Karpas-422 (cell line): ENCODE data around the gene TSPAN6. TPM values are rescaled to one million over a fixed set of nuclear protein-coding genes. Genes with fewer than 3 reads are reported as not detected.

Source experiments
- DNase-seq: peaks from one replicate; pipeline ENCODE4 v3.0.0-alpha.2; 2015
- H2AFZ ChIP-seq: fragments of 200-600 bp; sonication (generic); 2 replicates; pipeline ENCODE4 v1.6.1; 2014; ENCODE audit warnings: antibody characterized with exemption, low read length, mixed read lengths
- H3K27ac ChIP-seq: fragments of 200-600 bp; sonication (generic); 2 replicates; pipeline ENCODE4 v1.5.1; 2014; ENCODE audit warnings: mild to moderate bottlenecking, low read length, moderate library complexity
- H3K27me3 ChIP-seq: fragments of 200-600 bp; sonication (generic); 2 replicates; pipeline ENCODE4 v1.6.1; 2014; ENCODE audit warnings: low read length, mixed read lengths
- H3K36me3 ChIP-seq: fragments of 200-600 bp; sonication (generic); 2 replicates; pipeline ENCODE4 v1.6.1; 2014; ENCODE audit warnings: low read length, mixed read lengths; ENCODE audit not compliant: insufficient read depth
- H3K4me1 ChIP-seq: fragments of 200-600 bp; sonication (generic); 2 replicates; pipeline ENCODE4 v1.6.1; 2014; ENCODE audit warnings: mild to moderate bottlenecking, low read length, mixed read lengths
- H3K4me2 ChIP-seq: fragments of 200-600 bp; sonication (generic); 2 replicates; pipeline ENCODE4 v1.6.1; 2014; ENCODE audit warnings: low read length, low read depth, mild to moderate bottlenecking; ENCODE audit not compliant: poor library complexity, severe bottlenecking
- H3K4me3 ChIP-seq: fragments of 200-600 bp; sonication (generic); 2 replicates; pipeline ENCODE4 v1.5.1; 2014; ENCODE audit warnings: mild to moderate bottlenecking, antibody characterized with exemption, low read length, mixed read lengths
- H3K79me2 ChIP-seq: fragments of 200-600 bp; sonication (generic); 2 replicates; pipeline ENCODE4 v1.6.1; 2014; ENCODE audit warnings: mild to moderate bottlenecking, low read length, mixed read lengths
- H3K9ac ChIP-seq: fragments of 200-600 bp; sonication (generic); 2 replicates; pipeline ENCODE4 v1.6.0; 2014; ENCODE audit warnings: low read length
- H3K9me2 ChIP-seq: fragments of 200-600 bp; sonication (generic), shearing (Covaris generic); replicated peaks from 2 replicates; pipeline ENCODE4 v1.6.0; 2014; ENCODE audit warnings: mild to moderate bottlenecking, low read length, moderate library complexity; ENCODE audit not compliant: insufficient read depth
- H3K9me3 ChIP-seq: fragments of 300-700, 200-600 bp; sonication (generic); 2 replicates; pipeline ENCODE4 v1.6.1; 2014; ENCODE audit warnings: low read length, mixed read lengths
- H4K20me1 ChIP-seq: fragments of 200-600 bp; sonication (generic); 2 replicates; pipeline ENCODE4 v1.6.1; 2014; ENCODE audit warnings: mild to moderate bottlenecking, antibody characterized with exemption, low read length, low read depth; ENCODE audit not compliant: insufficient read depth
- total RNA-seq: library from RNA; depleted of rRNA; stranded (reverse); fragments of >200 nt; shearing (Covaris generic); gene quantifications from 2 replicates; pipeline ENCODE4 v1.2.3, GENCODE V29; 2014; ENCODE audit warnings: low replicate concordance; rRNA removed

TSPAN6 gene, protein sequence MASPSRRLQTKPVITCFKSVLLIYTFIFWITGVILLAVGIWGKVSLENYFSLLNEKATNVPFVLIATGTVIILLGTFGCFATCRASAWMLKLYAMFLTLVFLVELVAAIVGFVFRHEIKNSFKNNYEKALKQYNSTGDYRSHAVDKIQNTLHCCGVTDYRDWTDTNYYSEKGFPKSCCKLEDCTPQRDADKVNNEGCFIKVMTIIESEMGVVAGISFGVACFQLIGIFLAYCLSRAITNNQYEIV
- total RNA-seq = not detected in 2 replicates

DNA sequence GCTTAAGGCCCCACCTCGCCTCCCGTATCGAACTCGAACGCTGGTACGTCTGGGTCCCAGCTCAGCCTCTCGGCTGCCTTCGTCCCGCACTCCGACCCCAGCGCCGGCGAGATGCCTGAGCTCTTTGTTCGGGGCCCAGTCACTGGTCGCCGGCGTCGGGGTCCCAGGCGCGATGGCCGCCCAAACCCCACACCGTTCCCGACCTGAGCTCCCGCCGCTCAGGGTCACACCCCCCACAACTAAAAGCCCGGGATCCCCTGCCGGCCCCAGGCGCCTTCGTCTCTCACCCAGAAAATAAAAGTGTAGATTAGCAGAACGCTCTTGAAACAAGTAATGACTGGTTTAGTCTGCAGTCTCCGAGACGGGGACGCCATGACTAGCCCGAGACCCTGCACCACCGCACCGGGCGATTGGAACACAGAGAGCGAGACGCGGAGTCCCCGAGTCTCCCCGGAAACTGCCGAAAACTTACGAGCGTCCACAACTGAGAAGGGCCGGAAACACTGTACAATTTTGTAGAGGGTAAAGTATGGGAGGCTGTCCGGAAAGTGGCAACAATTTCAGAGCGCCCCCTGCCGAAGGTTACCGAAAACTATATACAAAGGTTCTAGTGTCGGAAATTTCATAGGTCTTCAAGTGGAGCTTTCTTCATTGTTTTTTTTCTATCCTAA lies at the start of gene TSPAN6:
TSPAN6 (minus strand) TSS at position 486 of the 671 bp plus-strand sequence; CDS start at position 374, 112 bp downstream.
- no peaks in the 10 kb centered on the region for H4K20me1 ChIP-seq

DNA sequence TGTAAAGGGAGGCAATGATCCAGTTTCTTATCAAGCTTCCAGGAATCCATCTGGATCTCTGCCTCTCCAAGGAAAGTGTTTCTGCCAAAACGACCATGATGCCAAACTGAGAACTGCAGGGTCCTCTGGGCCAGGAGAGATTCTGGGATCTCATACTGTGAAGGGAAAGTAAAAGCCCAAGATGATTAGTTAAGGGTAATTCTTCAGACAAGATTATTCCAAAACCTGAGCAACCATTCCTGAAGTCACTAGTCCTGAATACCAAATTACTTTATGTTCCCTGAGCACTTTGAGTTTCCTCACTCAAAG lies 49.3 kb upstream of the TSPAN6 start:
- Histone ChIP-seq H3K27ac (no peak overlapping the region), H3K9ac (no peak overlapping the region), H3K4me1 (no peaks in the 10 kb centered on the region), H3K4me2 (no peak overlapping the region), H2AFZ (no peak overlapping the region), H3K4me3 (no peak overlapping the region), H4K20me1 (no peaks in the 10 kb centered on the region), H3K36me3 (no peaks in the 10 kb centered on the region), H3K27me3 (no peaks in the 10 kb centered on the region), H3K9me3 (no peaks in the 10 kb centered on the region), H3K9me2 (no peaks in the 10 kb centered on the region), H3K79me2 (no peaks in the 10 kb centered on the region)
- DNase-seq = no peak

More for the DNA sequence above, at the start of gene TSPAN6:
- DNase-seq = peak; percentile 46
- no peak within 1 kb of the TSS for H3K27ac ChIP-seq
- H3K27me3 ChIP-seq = no peaks in the 10 kb centered on the region
- H3K9ac ChIP-seq = no peak within 1 kb of the TSS
- no peaks in the 10 kb centered on the region for H3K79me2 ChIP-seq
- H2AFZ ChIP-seq = no peak within 1 kb of the TSS
- no peak within 1 kb of the TSS for H3K4me3 ChIP-seq
- H3K9me2 ChIP-seq = no peaks in the 10 kb centered on the region
- H3K4me1 ChIP-seq = no peaks in the 10 kb centered on the region
- H3K4me2 ChIP-seq = no peak within 1 kb of the TSS
- H3K9me3 ChIP-seq = no peaks in the 10 kb centered on the region
- no peaks in the 10 kb centered on the region for H3K36me3 ChIP-seq

DNA sequence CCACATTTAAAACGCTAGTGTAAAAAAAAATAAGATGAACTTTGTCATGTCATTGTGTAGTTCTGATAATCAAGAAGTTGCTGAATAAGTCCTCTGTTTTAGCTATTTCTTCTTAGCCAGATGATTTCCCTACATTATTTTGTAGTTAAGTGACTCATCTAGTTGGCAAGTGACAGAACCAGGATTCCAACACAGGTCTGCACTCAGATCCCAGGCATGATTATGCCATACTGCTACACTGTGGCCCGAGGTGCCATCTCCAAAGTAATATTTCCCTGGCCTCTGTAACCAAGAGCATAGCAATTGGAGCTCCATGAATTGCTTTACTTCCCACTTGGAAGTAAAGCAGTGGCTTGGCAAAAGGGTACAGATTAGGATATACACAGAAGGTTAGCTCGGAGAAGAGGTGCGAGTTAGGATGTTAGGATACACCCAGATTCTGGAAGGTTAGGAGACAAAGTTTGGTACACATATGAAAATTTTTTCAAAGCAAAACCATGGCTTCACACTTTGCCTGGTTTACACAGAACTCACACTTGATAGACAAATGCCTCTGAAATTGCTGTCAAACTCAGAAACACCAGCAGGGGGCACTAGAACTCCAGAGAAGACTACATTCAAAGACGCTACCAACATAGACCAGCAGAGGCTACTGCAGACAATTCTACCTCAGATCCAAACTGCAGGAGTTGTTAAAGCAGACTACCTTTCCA lies 48.8 kb upstream of the TSPAN6 start:
- no peaks in the 10 kb centered on the region for H4K20me1 ChIP-seq
- no peak overlapping the region for H3K9ac ChIP-seq
- no peaks in the 10 kb centered on the region for H3K9me3 ChIP-seq
- no peaks in the 10 kb centered on the region for H3K27me3 ChIP-seq
- no peaks in the 10 kb centered on the region for H3K4me1 ChIP-seq
- no peaks in the 10 kb centered on the region for H3K79me2 ChIP-seq
- H3K36me3 ChIP-seq = no peaks in the 10 kb centered on the region
- H3K4me2 ChIP-seq = no peak overlapping the region
- no peak overlapping the region for H2AFZ ChIP-seq
- DNase-seq = peak; percentile 94
- no peaks in the 10 kb centered on the region for H3K9me2 ChIP-seq
- no peak overlapping the region for H3K4me3 ChIP-seq
- H3K27ac ChIP-seq = no peak overlapping the region

DNA sequence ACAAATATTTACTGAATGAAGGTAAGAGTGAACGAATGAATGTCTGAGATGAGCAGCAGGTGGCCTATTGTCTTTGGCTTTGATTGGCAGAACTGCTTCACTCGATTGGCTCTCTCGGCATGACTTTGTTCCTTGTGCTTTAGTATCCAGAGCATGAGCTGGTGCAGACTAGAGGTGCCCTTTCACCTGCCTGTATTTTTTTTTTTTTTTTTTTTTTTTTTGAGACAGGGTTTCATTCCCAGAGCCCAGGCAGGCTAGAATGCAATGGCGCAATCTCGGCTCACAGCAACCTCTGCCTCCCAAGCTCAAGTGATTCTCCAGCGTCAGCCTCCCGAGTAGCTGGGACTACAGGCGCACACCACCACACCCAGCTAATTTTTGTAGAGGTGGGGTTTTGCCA lies 46.3 kb upstream of the TSPAN6 start:
- Histone ChIP-seq H3K9me2 (no peaks in the 10 kb centered on the region), H3K4me1 (no peaks in the 10 kb centered on the region), H3K79me2 (no peaks in the 10 kb centered on the region), H3K4me3 (no peak overlapping the region), H3K4me2 (no peak overlapping the region), H3K27me3 (no peaks in the 10 kb centered on the region), H3K9ac (no peak overlapping the region), H3K27ac (no peak overlapping the region), H2AFZ (no peak overlapping the region), H4K20me1 (no peaks in the 10 kb centered on the region), H3K36me3 (no peaks in the 10 kb centered on the region), H3K9me3 (no peaks in the 10 kb centered on the region)
- no peak for DNase-seq

DNA sequence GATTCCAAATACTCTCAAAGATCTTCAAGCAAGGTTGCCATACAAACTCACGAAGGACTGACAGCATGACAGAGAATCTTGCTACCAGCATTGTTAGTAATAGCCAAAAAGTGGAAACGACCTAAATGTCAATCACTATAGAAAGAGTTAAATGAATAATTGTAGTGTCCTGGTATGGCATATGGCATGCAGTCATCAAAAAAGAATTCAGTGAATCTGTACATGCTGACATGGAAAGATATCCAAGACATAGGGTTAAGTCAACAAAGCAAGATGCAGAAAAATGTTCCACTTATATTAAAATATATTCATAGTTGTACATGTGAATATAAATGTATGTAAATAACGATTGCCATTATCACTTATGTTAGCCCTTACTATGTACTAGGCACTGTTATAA lies 45.0 kb upstream of the TSPAN6 start:
- H3K36me3 ChIP-seq = no peaks in the 10 kb centered on the region
- H3K9ac ChIP-seq = no peak overlapping the region
- no peaks in the 10 kb centered on the region for H3K4me1 ChIP-seq
- H3K9me3 ChIP-seq = no peaks in the 10 kb centered on the region
- no peak for DNase-seq
- H3K4me3 ChIP-seq = no peak overlapping the region
- H3K27me3 ChIP-seq = no peaks in the 10 kb centered on the region
- H2AFZ ChIP-seq = no peak overlapping the region
- H3K4me2 ChIP-seq = no peak overlapping the region
- H3K27ac ChIP-seq = no peak overlapping the region
- no peaks in the 10 kb centered on the region for H4K20me1 ChIP-seq
- no peaks in the 10 kb centered on the region for H3K79me2 ChIP-seq
- no peaks in the 10 kb centered on the region for H3K9me2 ChIP-seq

DNA sequence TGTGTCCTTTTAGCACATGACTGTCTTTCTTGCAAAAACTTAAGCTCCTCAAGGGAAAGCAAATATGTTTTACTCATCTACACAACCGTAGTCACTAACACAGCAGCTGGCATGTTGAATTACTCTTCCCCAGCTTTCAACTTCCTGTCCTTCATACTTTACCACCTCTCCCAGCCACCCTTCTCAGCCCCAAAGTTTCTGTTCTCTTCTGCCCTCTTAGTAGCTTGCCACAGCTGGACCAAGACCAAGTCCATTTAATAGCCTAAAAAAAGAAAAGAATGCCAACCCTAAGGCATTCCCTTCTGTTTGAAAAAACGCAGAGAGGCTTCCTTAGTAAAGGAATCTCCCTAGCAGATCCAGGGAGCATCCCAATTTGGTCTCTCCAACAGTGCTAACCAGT lies 44.1 kb upstream of the TSPAN6 start:
- H3K79me2 ChIP-seq = no peaks in the 10 kb centered on the region
- H3K9ac ChIP-seq = no peak overlapping the region
- DNase-seq = no peak
- no peaks in the 10 kb centered on the region for H3K36me3 ChIP-seq
- H3K4me1 ChIP-seq = no peaks in the 10 kb centered on the region
- no peaks in the 10 kb centered on the region for H4K20me1 ChIP-seq
- no peak overlapping the region for H3K4me2 ChIP-seq
- H3K27ac ChIP-seq = no peak overlapping the region
- no peaks in the 10 kb centered on the region for H3K9me3 ChIP-seq
- H3K4me3 ChIP-seq = no peak overlapping the region
- no peaks in the 10 kb centered on the region for H3K27me3 ChIP-seq
- no peaks in the 10 kb centered on the region for H3K9me2 ChIP-seq
- H2AFZ ChIP-seq = no peak overlapping the region

DNA sequence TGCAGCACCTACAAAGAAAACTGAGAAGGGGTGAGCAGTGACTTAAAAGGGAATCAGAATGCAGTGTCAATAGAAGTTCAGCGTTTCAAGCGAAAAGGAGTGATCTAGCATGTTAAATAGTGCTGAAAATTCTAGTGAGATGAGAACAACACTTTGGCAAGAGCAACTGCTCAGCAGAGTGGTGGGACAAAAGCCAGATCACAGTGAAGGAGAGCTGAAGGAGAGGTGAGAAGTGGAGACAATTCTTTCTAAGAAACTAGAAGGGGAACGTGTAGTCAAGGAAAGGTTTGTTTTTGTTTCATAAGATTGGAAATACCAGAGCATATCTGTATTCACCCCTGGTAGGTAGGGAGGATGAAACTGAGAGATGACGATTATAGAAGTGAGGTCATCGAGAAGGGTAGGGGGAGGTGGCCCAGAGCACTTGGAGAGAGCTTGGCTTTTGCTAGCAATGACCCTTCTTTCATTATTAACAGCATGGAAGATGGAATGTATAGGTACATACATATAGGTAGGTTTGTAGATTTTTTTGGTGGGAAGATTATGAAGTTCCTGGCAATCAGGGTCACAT lies 41.1 kb upstream of the TSPAN6 start:
- Histone ChIP-seq H3K27me3 (no peaks in the 10 kb centered on the region), H3K9me3 (no peaks in the 10 kb centered on the region), H2AFZ (no peak overlapping the region), H3K4me3 (no peak overlapping the region), H3K36me3 (no peaks in the 10 kb centered on the region), H3K4me2 (no peak overlapping the region), H4K20me1 (no peaks in the 10 kb centered on the region), H3K79me2 (no peaks in the 10 kb centered on the region), H3K4me1 (peaks cover 8% of the 10 kb centered on the region), H3K27ac (no peak overlapping the region), H3K9ac (no peak overlapping the region), H3K9me2 (no peaks in the 10 kb centered on the region)
- DNase-seq = no peak

DNA sequence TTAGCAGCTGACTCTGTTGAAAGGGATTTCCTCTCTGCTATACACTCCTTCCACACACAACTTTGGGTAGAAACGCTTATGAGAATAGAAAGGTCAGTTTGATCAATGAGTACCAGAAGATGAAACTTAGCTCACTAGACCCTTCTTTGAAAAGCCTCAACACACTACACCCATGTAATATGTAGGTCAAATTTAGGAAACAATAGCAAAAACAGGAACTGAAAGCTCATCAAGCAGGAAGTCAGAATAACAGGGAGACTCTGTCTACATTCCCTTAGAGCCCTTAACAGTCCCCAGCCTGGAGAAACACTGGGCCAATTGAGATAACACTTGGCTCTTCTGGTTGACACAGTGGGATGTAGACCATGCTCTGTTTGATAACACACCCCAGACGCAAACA lies 38.1 kb upstream of the TSPAN6 start:
- Histone ChIP-seq H3K4me2 (no peak overlapping the region), H3K9me2 (no peaks in the 10 kb centered on the region)

More for the DNA sequence above, 38.1 kb upstream of the TSPAN6 start:
- H3K36me3 ChIP-seq = no peaks in the 10 kb centered on the region
- H3K27ac ChIP-seq = no peak overlapping the region
- peaks cover 8% of the 10 kb centered on the region for H3K4me1 ChIP-seq
- H3K4me3 ChIP-seq = no peak overlapping the region
- DNase-seq = peak; percentile 55
- H3K79me2 ChIP-seq = no peaks in the 10 kb centered on the region
- no peaks in the 10 kb centered on the region for H3K9me3 ChIP-seq
- H3K9ac ChIP-seq = no peak overlapping the region
- H2AFZ ChIP-seq = no peak overlapping the region
- H3K27me3 ChIP-seq = no peaks in the 10 kb centered on the region
- no peaks in the 10 kb centered on the region for H4K20me1 ChIP-seq
